GM23338 (cell line): ENCODE measurements around the gene TPRX1.

Source experiments
- CREB1 ChIP-seq: fragments of 250-450 bp; sonication (Bioruptor Pico); IDR thresholded peaks from 2 replicates; pipeline ENCODE4 v1.5.0; 2020; ENCODE audit warnings: low read depth, mild to moderate bottlenecking, moderate library complexity
- EZH2 ChIP-seq: fragments of 200-600 bp; sonication (generic); IDR thresholded peaks from one replicate; pipeline ENCODE4 v1.8.0; 2017; ENCODE audit warnings: antibody characterized with exemption, mild to moderate bottlenecking, low read depth; ENCODE audit not compliant: unreplicated experiment
- EZH2phosphoT487 ChIP-seq: fragments of 200-600 bp; sonication (generic); IDR thresholded peaks from one replicate; pipeline ENCODE4 v1.8.1; 2018; ENCODE audit warnings: antibody characterized with exemption; ENCODE audit not compliant: unreplicated experiment
- POLR2AphosphoS5 ChIP-seq: IDR thresholded peaks from 2 replicates; pipeline ENCODE4 v1.6.1; 2016; ENCODE audit warnings: antibody characterized with exemption, low read depth
- ZNF114 ChIP-seq: fragments of 250-450 bp; sonication (Bioruptor Pico); IDR thresholded peaks from 2 replicates; pipeline ENCODE4 v1.5.0; 2020; ENCODE audit warnings: mild to moderate bottlenecking, moderate library complexity
- TF ChIP-seq, protein P1 (sequence below), 2 experiments: fragments of 200-600 bp in 1 of 2; sonication (generic) in 1 of 2; conservative IDR thresholded peaks; 2 replicates each; pipeline versions ENCODE4 v1.5.1 to v1.6.1; 2016 to 2017; ENCODE audit warnings: antibody characterized with exemption in 2 of 2, low read depth in 2 of 2, mild to moderate bottlenecking in 2 of 2, moderate library complexity in 1 of 2
- TF ChIP-seq, protein P2 (sequence below): IDR thresholded peaks from one replicate; pipeline ENCODE4 v1.6.1; 2018; ENCODE audit warnings: antibody characterized with exemption; ENCODE audit not compliant: unreplicated experiment
- TF ChIP-seq, protein P3 (sequence below): IDR thresholded peaks from 2 replicates; pipeline ENCODE4 v1.6.1; 2016; ENCODE audit warnings: antibody characterized with exemption

DNA sequence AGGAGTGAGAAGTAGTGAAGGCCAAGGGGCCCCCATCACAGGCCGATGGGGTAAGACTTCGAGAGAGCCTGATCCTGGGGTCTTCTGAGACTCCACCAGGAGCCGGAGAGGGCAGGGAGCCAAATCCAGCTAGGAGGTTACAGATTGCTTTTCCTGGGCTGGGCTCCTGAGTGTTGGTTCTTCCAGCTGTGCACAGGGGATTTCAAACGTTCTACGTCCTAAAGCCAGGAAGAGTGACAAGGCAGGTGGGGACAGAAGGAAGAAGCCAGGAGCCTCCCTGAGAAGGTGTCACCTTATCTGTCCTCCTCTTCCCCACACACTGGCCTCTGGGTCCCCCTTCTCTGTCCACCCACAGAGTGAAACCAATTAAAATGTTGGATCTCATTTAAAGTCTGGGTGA, 38.6 kb upstream of the TPRX1 start:
- no peak for TF ChIP-seq EZH2
- TF ChIP-seq, protein P1, sequence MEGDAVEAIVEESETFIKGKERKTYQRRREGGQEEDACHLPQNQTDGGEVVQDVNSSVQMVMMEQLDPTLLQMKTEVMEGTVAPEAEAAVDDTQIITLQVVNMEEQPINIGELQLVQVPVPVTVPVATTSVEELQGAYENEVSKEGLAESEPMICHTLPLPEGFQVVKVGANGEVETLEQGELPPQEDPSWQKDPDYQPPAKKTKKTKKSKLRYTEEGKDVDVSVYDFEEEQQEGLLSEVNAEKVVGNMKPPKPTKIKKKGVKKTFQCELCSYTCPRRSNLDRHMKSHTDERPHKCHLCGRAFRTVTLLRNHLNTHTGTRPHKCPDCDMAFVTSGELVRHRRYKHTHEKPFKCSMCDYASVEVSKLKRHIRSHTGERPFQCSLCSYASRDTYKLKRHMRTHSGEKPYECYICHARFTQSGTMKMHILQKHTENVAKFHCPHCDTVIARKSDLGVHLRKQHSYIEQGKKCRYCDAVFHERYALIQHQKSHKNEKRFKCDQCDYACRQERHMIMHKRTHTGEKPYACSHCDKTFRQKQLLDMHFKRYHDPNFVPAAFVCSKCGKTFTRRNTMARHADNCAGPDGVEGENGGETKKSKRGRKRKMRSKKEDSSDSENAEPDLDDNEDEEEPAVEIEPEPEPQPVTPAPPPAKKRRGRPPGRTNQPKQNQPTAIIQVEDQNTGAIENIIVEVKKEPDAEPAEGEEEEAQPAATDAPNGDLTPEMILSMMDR (conservative IDR thresholded peaks at IDR 0.05; ENCODE audit: low read depth in 2 of 2) = no peak
- TF ChIP-seq, protein P2, sequence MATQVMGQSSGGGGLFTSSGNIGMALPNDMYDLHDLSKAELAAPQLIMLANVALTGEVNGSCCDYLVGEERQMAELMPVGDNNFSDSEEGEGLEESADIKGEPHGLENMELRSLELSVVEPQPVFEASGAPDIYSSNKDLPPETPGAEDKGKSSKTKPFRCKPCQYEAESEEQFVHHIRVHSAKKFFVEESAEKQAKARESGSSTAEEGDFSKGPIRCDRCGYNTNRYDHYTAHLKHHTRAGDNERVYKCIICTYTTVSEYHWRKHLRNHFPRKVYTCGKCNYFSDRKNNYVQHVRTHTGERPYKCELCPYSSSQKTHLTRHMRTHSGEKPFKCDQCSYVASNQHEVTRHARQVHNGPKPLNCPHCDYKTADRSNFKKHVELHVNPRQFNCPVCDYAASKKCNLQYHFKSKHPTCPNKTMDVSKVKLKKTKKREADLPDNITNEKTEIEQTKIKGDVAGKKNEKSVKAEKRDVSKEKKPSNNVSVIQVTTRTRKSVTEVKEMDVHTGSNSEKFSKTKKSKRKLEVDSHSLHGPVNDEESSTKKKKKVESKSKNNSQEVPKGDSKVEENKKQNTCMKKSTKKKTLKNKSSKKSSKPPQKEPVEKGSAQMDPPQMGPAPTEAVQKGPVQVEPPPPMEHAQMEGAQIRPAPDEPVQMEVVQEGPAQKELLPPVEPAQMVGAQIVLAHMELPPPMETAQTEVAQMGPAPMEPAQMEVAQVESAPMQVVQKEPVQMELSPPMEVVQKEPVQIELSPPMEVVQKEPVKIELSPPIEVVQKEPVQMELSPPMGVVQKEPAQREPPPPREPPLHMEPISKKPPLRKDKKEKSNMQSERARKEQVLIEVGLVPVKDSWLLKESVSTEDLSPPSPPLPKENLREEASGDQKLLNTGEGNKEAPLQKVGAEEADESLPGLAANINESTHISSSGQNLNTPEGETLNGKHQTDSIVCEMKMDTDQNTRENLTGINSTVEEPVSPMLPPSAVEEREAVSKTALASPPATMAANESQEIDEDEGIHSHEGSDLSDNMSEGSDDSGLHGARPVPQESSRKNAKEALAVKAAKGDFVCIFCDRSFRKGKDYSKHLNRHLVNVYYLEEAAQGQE = no peak
- no peak for TF ChIP-seq EZH2phosphoT487
- TF ChIP-seq POLR2AphosphoS5 = no peak
- no peak for TF ChIP-seq CREB1 (CRISPR knock-in tag)
- TF ChIP-seq, protein P3, sequence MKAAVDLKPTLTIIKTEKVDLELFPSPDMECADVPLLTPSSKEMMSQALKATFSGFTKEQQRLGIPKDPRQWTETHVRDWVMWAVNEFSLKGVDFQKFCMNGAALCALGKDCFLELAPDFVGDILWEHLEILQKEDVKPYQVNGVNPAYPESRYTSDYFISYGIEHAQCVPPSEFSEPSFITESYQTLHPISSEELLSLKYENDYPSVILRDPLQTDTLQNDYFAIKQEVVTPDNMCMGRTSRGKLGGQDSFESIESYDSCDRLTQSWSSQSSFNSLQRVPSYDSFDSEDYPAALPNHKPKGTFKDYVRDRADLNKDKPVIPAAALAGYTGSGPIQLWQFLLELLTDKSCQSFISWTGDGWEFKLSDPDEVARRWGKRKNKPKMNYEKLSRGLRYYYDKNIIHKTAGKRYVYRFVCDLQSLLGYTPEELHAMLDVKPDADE = no peak
- TF ChIP-seq ZNF114 (CRISPR knock-in tag) = no peak
